C4-2B (cell line): ENCODE data around the gene PCDHA13.

Source experiments
- H3K27ac ChIP-seq: fragments of 450-650 bp; 2 replicates; pipeline ENCODE4 v1.5.1; 2017
- CTCF ChIP-seq: fragments of 450-650 bp; conservative IDR thresholded peaks from 2 replicates; pipeline ENCODE4 v1.5.1; 2017; ENCODE audit warnings: mild to moderate bottlenecking
- ZFX ChIP-seq: fragments of 450-650 bp; IDR thresholded peaks from 2 replicates; pipeline ENCODE4 v1.6.1; 2017

PCDHA13 gene

GRCh38 chr5:140927228-140927573 is 45.3 kb downstream of the PCDHA13 start:
- TF ChIP-seq CTCF (no peak), ZFX (no peak)
- no peak overlapping the region for H3K27ac ChIP-seq
